Measurements from ENCODE around the gene CPNE5.

The CPNE5 gene

DNA sequence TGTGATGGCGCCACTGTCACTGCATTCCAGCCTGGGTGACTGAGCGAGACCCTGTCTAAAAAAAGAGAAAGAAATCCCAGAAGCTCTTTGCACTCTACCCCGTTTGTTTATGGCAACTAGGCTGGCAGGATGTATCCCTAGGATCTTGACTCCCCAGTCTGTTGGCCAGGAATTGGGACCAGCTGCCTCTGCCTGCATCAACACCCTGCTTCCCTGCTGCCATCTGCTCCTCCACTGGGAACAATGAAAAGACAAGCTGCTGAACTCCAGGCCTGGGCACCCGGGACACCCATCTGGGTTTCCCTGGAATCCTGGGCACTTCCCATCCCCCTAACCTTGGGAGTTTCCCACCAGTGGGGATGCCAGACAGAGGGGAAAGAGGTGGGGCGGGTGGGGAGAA lies 64.9 kb downstream of the CPNE5 start:
- no peak for DNase-seq (ENCODE audit: low read depth, low spot score)
- TF ChIP-seq CTCF (IDR thresholded peaks at IDR 0.05; ENCODE audit: insufficient read depth, low read length, missing control alignments): no peak
- POLR2A ChIA-PET: no interaction called here
- no peak overlapping the region for H3K4me3 ChIP-seq (ENCODE audit: low read depth, low read length)
- CTCF ChIA-PET: interaction anchor here (1.1 to 19.6 kb wide), 6 partner anchors 8 to 243 kb away, joined by 3 to 521 read pairs (median 92); no protein-coding TSS in a partner anchor

DNA sequence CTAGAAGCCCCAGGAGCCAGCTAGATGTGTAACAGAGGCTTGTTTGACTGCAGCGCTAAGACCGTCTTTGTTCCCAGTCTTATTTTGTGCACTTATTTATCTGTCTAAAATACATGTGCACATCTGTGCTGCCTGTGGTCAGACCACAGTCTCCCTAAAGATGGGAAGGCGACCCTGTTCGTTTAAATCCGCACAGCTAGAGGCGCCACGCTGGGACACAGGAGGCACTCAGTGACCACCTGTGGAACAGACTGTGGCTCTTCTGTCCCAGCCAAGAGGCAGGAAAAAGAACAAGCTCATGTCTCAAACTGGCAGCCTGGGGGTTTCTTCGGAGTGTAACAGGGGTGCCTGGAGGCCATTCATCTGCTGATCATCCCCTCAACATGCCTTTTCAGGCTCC lies 66.8 kb downstream of the CPNE5 start:
- no peak for TF ChIP-seq CTCF (IDR thresholded peaks at IDR 0.05; ENCODE audit: insufficient read depth, low read length, missing control alignments)
- ChIA-PET POLR2A (no interaction called here), CTCF (interaction anchor here (1.0 to 19.6 kb wide), 6 partner anchors 8 to 245 kb away, joined by 3 to 521 read pairs (median 46); no protein-coding TSS in a partner anchor)
- H3K4me3 ChIP-seq (ENCODE audit: low read depth, low read length): no peak overlapping the region
- no peak for DNase-seq (ENCODE audit: low read depth, low spot score)

- POLR2A ChIA-PET: no interaction called here
- CTCF ChIA-PET: interaction anchor here (1.4 to 19.6 kb wide), 7 partner anchors 11 to 247 kb away, joined by 3 to 521 read pairs (median 78); no protein-coding TSS in a partner anchor
- DNase-seq (ENCODE audit: low read depth, low spot score): no peak
- no peak overlapping the region for H3K4me3 ChIP-seq (ENCODE audit: low read depth, low read length)
- no peak for TF ChIP-seq CTCF (IDR thresholded peaks at IDR 0.05; ENCODE audit: insufficient read depth, low read length, missing control alignments)
These were observed 68.1 kb downstream of the CPNE5 start for GRCh38 chr6:36771145-36771544.

GRCh38 chr6:36769676-36770499 lies 69.4 kb downstream of the CPNE5 start:
- H3K4me3 ChIP-seq (ENCODE audit: low read depth, low read length): no peak overlapping the region
- DNase-seq (ENCODE audit: low read depth, low spot score): no peak
- POLR2A ChIA-PET: interaction anchor here (0.6 to 0.7 kb wide), 2 partner anchors 134 to 181 kb away, joined by 3 read pairs; no protein-coding TSS in a partner anchor
- TF ChIP-seq CTCF (IDR thresholded peaks at IDR 0.05; ENCODE audit: insufficient read depth, low read length, missing control alignments): no peak
- CTCF ChIA-PET: interaction anchor here (0.9 to 19.6 kb wide), 16 partner anchors 10 to 440 kb away, joined by 3 to 521 read pairs (median 8); partner anchors contain the start of gene C6orf89

DNA sequence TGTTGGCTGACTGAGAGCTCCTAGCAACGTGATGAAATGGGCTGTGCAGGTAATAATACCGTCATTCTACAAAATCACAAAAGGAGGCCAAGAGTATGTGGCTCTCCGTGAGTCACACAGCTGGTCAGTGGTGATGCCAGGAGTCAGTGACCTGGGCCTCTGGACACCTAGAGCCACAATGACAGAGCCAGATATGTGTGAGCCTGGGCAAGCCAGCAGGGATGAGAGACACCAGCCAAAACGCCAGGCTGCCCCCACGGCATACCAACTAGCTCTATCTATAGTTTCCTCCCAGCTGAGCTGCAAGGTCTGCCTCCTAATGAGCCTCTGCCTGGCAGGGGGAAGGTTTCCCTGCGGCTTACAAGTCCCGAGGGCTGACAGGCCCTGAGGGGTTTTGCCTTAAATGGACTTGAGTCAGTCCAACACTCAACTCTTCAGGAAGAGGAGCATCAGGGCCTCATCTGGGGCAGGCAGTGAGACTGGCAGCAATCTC lies 70.0 kb downstream of the CPNE5 start:
- POLR2A ChIA-PET: interaction anchor here (0.6 kb wide), 2 partner anchors 155 to 180 kb away, joined by 3 read pairs; no protein-coding TSS in a partner anchor

More for the DNA sequence above, 70.0 kb downstream of the CPNE5 start:
- CTCF ChIA-PET: interaction anchor here (0.9 to 19.6 kb wide), 15 partner anchors 10 to 439 kb away, joined by 3 to 521 read pairs (median 61); partner anchors contain the start of genes C6orf89 and PPIL1
- no peak for DNase-seq (ENCODE audit: low read depth, low spot score)
- no peak overlapping the region for H3K4me3 ChIP-seq (ENCODE audit: low read depth, low read length)
- no peak for TF ChIP-seq CTCF (IDR thresholded peaks at IDR 0.05; ENCODE audit: insufficient read depth, low read length, missing control alignments)
